ENCODE measurements around the gene MUC5B.
"Not testable (repeated sequence)": the region's sequence is repeated elsewhere in the genome, so short reads cannot be mapped to it uniquely, and the experiment has no call there.

The MUC5B gene

GRCh38 chr11:1222491-1223345 lies at the start of gene MUC5B:
Gene MUC5B, plus strand, starts transcription at chr11:1223066. Its CDS starts 58 bp downstream, at chr11:1223124.
- Histone ChIP-seq H3K27me3 (ENCODE audit: control insufficient read depth in 5 of 5, insufficient read depth in 4 of 5, low read length in 5 of 5) (peaks cover 14 to 69% (median 47%) of the 10 kb centered on the region in 5 donors), H3K9ac (ENCODE audit: low read length in 5 of 5) (no peak within 1 kb of the TSS), H3K36me3 (ENCODE audit: control insufficient read depth in 5 of 5, insufficient read depth in 5 of 5, low read length in 5 of 5) (no peaks in the 10 kb centered on the region), H3K9me3 (ENCODE audit: control insufficient read depth in 5 of 5, low read length in 5 of 5) (no peaks in the 10 kb centered on the region), H3K27ac (ENCODE audit: low read depth, low read length) (no peak within 1 kb of the TSS), H3K4me1 (ENCODE audit: control insufficient read depth in 5 of 5, insufficient read depth in 5 of 5, low read length in 5 of 5) (peaks cover 0 to 2% (median 0%) of the 10 kb centered on the region in 5 donors), H3K4me3 (ENCODE audit: low read depth in 1 of 5, low read length in 5 of 5) (no peak within 1 kb of the TSS)

GRCh38 chr11:1173396-1173795 lies 49.5 kb upstream of the MUC5B start:
- not testable (repeated sequence) for H3K9me3 ChIP-seq (ENCODE audit: control insufficient read depth in 5 of 5, low read length in 5 of 5); H3K27ac ChIP-seq (ENCODE audit: low read depth, low read length); H3K36me3 ChIP-seq (ENCODE audit: control insufficient read depth in 5 of 5, insufficient read depth in 5 of 5, low read length in 5 of 5); H3K9ac ChIP-seq (ENCODE audit: low read length in 5 of 5); H3K4me1 ChIP-seq (ENCODE audit: control insufficient read depth in 5 of 5, insufficient read depth in 5 of 5, low read length in 5 of 5); H3K4me3 ChIP-seq (ENCODE audit: low read depth in 1 of 5, low read length in 5 of 5)
- H3K27me3 ChIP-seq (ENCODE audit: control insufficient read depth in 5 of 5, insufficient read depth in 4 of 5, low read length in 5 of 5): peaks cover 0 to 18% (median 5%) of the 10 kb centered on the region in 5 donors

- Histone ChIP-seq H3K27ac (ENCODE audit: low read depth, low read length) (no peak overlapping the region), H3K36me3 (ENCODE audit: control insufficient read depth in 5 of 5, insufficient read depth in 5 of 5, low read length in 5 of 5) (no peaks in the 10 kb centered on the region), H3K9ac (ENCODE audit: low read length in 5 of 5) (no peak overlapping the region), H3K4me1 (ENCODE audit: control insufficient read depth in 5 of 5, insufficient read depth in 5 of 5, low read length in 5 of 5) (no peaks in the 10 kb centered on the region), H3K9me3 (ENCODE audit: control insufficient read depth in 5 of 5, low read length in 5 of 5) (peaks cover 0 to 3% (median 0%) of the 10 kb centered on the region in 5 donors), H3K27me3 (ENCODE audit: control insufficient read depth in 5 of 5, insufficient read depth in 4 of 5, low read length in 5 of 5) (peaks cover 0 to 20% (median 5%) of the 10 kb centered on the region in 5 donors), H3K4me3 (ENCODE audit: low read depth in 1 of 5, low read length in 5 of 5) (no peak overlapping the region)
These were observed 48.2 kb upstream of the MUC5B start for GRCh38 chr11:1174441-1175370.

- Histone ChIP-seq H3K27me3 (ENCODE audit: control insufficient read depth in 5 of 5, insufficient read depth in 4 of 5, low read length in 5 of 5) (peaks cover 0 to 24% (median 9%) of the 10 kb centered on the region in 5 donors), H3K4me1 (ENCODE audit: control insufficient read depth in 5 of 5, insufficient read depth in 5 of 5, low read length in 5 of 5) (no peaks in the 10 kb centered on the region), H3K27ac (ENCODE audit: low read depth, low read length) (no peak overlapping the region), H3K9ac (ENCODE audit: low read length in 5 of 5) (no peak overlapping the region), H3K4me3 (ENCODE audit: low read depth in 1 of 5, low read length in 5 of 5) (no peak overlapping the region), H3K9me3 (ENCODE audit: control insufficient read depth in 5 of 5, low read length in 5 of 5) (peaks cover 0 to 3% (median 0%) of the 10 kb centered on the region in 5 donors), H3K36me3 (ENCODE audit: control insufficient read depth in 5 of 5, insufficient read depth in 5 of 5, low read length in 5 of 5) (no peaks in the 10 kb centered on the region)
These were observed 47.2 kb upstream of the MUC5B start for GRCh38 chr11:1175461-1176223.

GRCh38 chr11:1176224-1177019 lies 46.4 kb upstream of the MUC5B start:
- peaks cover 0 to 24% (median 9%) of the 10 kb centered on the region in 5 donors for H3K27me3 ChIP-seq (ENCODE audit: control insufficient read depth in 5 of 5, insufficient read depth in 4 of 5, low read length in 5 of 5)
- H3K9me3 ChIP-seq (ENCODE audit: control insufficient read depth in 5 of 5, low read length in 5 of 5): peaks cover 0 to 3% (median 0%) of the 10 kb centered on the region in 5 donors
- no peak overlapping the region for H3K27ac ChIP-seq (ENCODE audit: low read depth, low read length)
- no peaks in the 10 kb centered on the region for H3K4me1 ChIP-seq (ENCODE audit: control insufficient read depth in 5 of 5, insufficient read depth in 5 of 5, low read length in 5 of 5)
- H3K4me3 ChIP-seq (ENCODE audit: low read depth in 1 of 5, low read length in 5 of 5): no peak overlapping the region
- no peaks in the 10 kb centered on the region for H3K36me3 ChIP-seq (ENCODE audit: control insufficient read depth in 5 of 5, insufficient read depth in 5 of 5, low read length in 5 of 5)
- no peak overlapping the region for H3K9ac ChIP-seq (ENCODE audit: low read length in 5 of 5)

- Histone ChIP-seq H3K4me3 (ENCODE audit: low read depth in 1 of 5, low read length in 5 of 5) (no peak overlapping the region), H3K36me3 (ENCODE audit: control insufficient read depth in 5 of 5, insufficient read depth in 5 of 5, low read length in 5 of 5) (no peaks in the 10 kb centered on the region), H3K9ac (ENCODE audit: low read length in 5 of 5) (no peak overlapping the region), H3K27ac (ENCODE audit: low read depth, low read length) (no peak overlapping the region), H3K4me1 (ENCODE audit: control insufficient read depth in 5 of 5, insufficient read depth in 5 of 5, low read length in 5 of 5) (no peaks in the 10 kb centered on the region), H3K9me3 (ENCODE audit: control insufficient read depth in 5 of 5, low read length in 5 of 5) (peaks cover 0 to 3% (median 0%) of the 10 kb centered on the region in 5 donors), H3K27me3 (ENCODE audit: control insufficient read depth in 5 of 5, insufficient read depth in 4 of 5, low read length in 5 of 5) (peaks cover 2 to 31% (median 9%) of the 10 kb centered on the region in 5 donors)
These were observed 45.7 kb upstream of the MUC5B start for GRCh38 chr11:1177020-1177770.

GRCh38 chr11:1177771-1178090 lies 45.1 kb upstream of the MUC5B start:
- no peaks in the 10 kb centered on the region for H3K36me3 ChIP-seq (ENCODE audit: control insufficient read depth in 5 of 5, insufficient read depth in 5 of 5, low read length in 5 of 5)
- peaks cover 3 to 33% (median 9%) of the 10 kb centered on the region in 5 donors for H3K27me3 ChIP-seq (ENCODE audit: control insufficient read depth in 5 of 5, insufficient read depth in 4 of 5, low read length in 5 of 5)
- no peak overlapping the region for H3K27ac ChIP-seq (ENCODE audit: low read depth, low read length)
- no peak overlapping the region for H3K9ac ChIP-seq (ENCODE audit: low read length in 5 of 5)
- H3K9me3 ChIP-seq (ENCODE audit: control insufficient read depth in 5 of 5, low read length in 5 of 5): peaks cover 0 to 3% (median 0%) of the 10 kb centered on the region in 5 donors
- H3K4me1 ChIP-seq (ENCODE audit: control insufficient read depth in 5 of 5, insufficient read depth in 5 of 5, low read length in 5 of 5): no peaks in the 10 kb centered on the region
- no peak overlapping the region for H3K4me3 ChIP-seq (ENCODE audit: low read depth in 1 of 5, low read length in 5 of 5)

GRCh38 chr11:1178201-1178885 lies 44.5 kb upstream of the MUC5B start:
- Histone ChIP-seq H3K9ac (ENCODE audit: low read length in 5 of 5) (no peak overlapping the region), H3K4me1 (ENCODE audit: control insufficient read depth in 5 of 5, insufficient read depth in 5 of 5, low read length in 5 of 5) (no peaks in the 10 kb centered on the region), H3K27ac (ENCODE audit: low read depth, low read length) (no peak overlapping the region), H3K27me3 (ENCODE audit: control insufficient read depth in 5 of 5, insufficient read depth in 4 of 5, low read length in 5 of 5) (peaks cover 3 to 33% (median 9%) of the 10 kb centered on the region in 5 donors), H3K9me3 (ENCODE audit: control insufficient read depth in 5 of 5, low read length in 5 of 5) (peaks cover 0 to 3% (median 0%) of the 10 kb centered on the region in 5 donors), H3K4me3 (ENCODE audit: low read depth in 1 of 5, low read length in 5 of 5) (no peak overlapping the region), H3K36me3 (ENCODE audit: control insufficient read depth in 5 of 5, insufficient read depth in 5 of 5, low read length in 5 of 5) (no peaks in the 10 kb centered on the region)

Data from subcutaneous abdominal adipose tissue (tissue), 5 donors.